K562 (cell line): ENCODE results near the gene APEX1. TPM values are rescaled to one million over a fixed set of nuclear protein-coding genes. Genes with fewer than 3 reads are reported as not detected.

Experiments
- GTF2A2 ChIP-seq: IDR thresholded peaks from 2 replicates; pipeline ENCODE4 v1.6.1; 2016; ENCODE audit warnings: mild to moderate bottlenecking, missing genetic modification characterization, missing compliant biosample characterization
- GTF3C2 ChIP-seq: IDR thresholded peaks from 3 replicates; pipeline ENCODE4 v1.6.1; 2011; ENCODE audit warnings: borderline replicate concordance, mild to moderate bottlenecking, moderate library complexity; ENCODE audit not compliant: insufficient read length; ENCODE audit errors: extremely low read depth
- MGA ChIP-seq: fragments of 450-650 bp; IDR thresholded peaks from 2 replicates; pipeline ENCODE4 v1.6.1; 2016; ENCODE audit warnings: mild to moderate bottlenecking, moderate library complexity
- TGIF2 ChIP-seq: sonication (generic); formaldehyde crosslinking; IDR thresholded peaks from 2 replicates; pipeline ENCODE4 v1.8.1; 2022; ENCODE audit warnings: mild to moderate bottlenecking, missing genetic modification reagents, moderate library complexity
- ZHX1 ChIP-seq: fragments of 150-350 bp; conservative IDR thresholded peaks from 2 replicates; pipeline ENCODE4 v1.6.1; 2014; ENCODE audit warnings: low read length
- ZNF232 ChIP-seq: sonication (generic); formaldehyde crosslinking; IDR thresholded peaks from 2 replicates; pipeline ENCODE4 v1.8.0; 2022; ENCODE audit warnings: mild to moderate bottlenecking, missing genetic modification reagents
- polyA plus RNA-seq, 8 experiments: library from polyadenylated mRNA; depleted of rRNA in 4 of 8; stranded (reverse) in 5 of 8; unstranded in 3 of 8; fragments of >200 nt; fragmentation: Nextera tagmentation in 2 of 8; fragmentation: Illumina TruSeq in 1 of 8; extraction: Ambion mirVana in 2 of 8; extraction: Trizol in 1 of 8; gene quantifications; 2 replicates each; pipeline versions ENCODE4 v1.2.1 to v1.2.3, GENCODE V29; 2011 to 2014; ENCODE audit warnings: inconsistent platforms in 1 of 8, missing spikeins in 1 of 8
- total RNA-seq, 7 experiments: library from RNA; depleted of rRNA in 6 of 7; stranded (reverse); fragments of >200 nt in 6 of 7; fragmentation: Illumina TruSeq in 2 of 7; extraction: Trizol in 2 of 7; gene quantifications; 2 replicates each; pipeline versions ENCODE4 v1.2.1 to v1.2.3, GENCODE V29; 2011 to 2021; ENCODE audit warnings: low replicate concordance in 1 of 7

Gene APEX1
- total and polyA plus RNA-seq, 9 of the 15 experiments (the other 6 are each of a cell fraction or from before 2014, with no cell fraction given), result 50.2 to 274 (median 158) TPM

GRCh38 chr14:20486684-20487395 is 31.8 kb downstream of the APEX1 start (continued):
- TF ChIP-seq GTF3C2 (no peak), TGIF2 (CRISPR knock-in tag) (no peak), ZHX1 (no peak), MGA (no peak), ZNF232 (no peak), GTF2A2 (tag) (no peak)
